Erythroblast (primary cell): ENCODE data around the gene PLGRKT.

Experiments used
- GATA1 ChIP-seq: IDR thresholded peaks from 2 replicates; pipeline ENCODE4 v1.6.1; 2011; ENCODE audit warnings: low read depth, mild to moderate bottlenecking, control low read depth, low read length, moderate library complexity
- POLR2A ChIP-seq: IDR thresholded peaks from 2 replicates; pipeline ENCODE4 v1.6.1; 2011; ENCODE audit warnings: mild to moderate bottlenecking, low read length

GRCh38 chr9:5429873-5430564, 7.7 kb downstream of the PLGRKT start:
- TF ChIP-seq POLR2A (no peak), GATA1 (no peak)
